HG03095 (cell line): ENCODE data around the gene CLIC3.
A peak's percentile ranks its signal among the peaks of the same experiment; 100 is the strongest.
"Not testable (repeated sequence)": the region's sequence is repeated elsewhere in the genome, so short reads cannot be mapped to it uniquely, and the experiment has no call there.

Source experiments
- ATAC-seq: cut with Tn5 transposase; IDR thresholded peaks from one replicate; pipeline ENCODE4 v1.9.1; 2021; ENCODE audit warnings: moderate library complexity; ENCODE audit not compliant: unreplicated experiment

The CLIC3 gene

GRCh38 chr9:136996361-136997292 lies at the start of gene CLIC3:
Gene CLIC3, minus strand, starts transcription at chr9:136996568. Its CDS starts 25 bp downstream, at chr9:136996543.
- ATAC-seq, result no peak

DNA sequence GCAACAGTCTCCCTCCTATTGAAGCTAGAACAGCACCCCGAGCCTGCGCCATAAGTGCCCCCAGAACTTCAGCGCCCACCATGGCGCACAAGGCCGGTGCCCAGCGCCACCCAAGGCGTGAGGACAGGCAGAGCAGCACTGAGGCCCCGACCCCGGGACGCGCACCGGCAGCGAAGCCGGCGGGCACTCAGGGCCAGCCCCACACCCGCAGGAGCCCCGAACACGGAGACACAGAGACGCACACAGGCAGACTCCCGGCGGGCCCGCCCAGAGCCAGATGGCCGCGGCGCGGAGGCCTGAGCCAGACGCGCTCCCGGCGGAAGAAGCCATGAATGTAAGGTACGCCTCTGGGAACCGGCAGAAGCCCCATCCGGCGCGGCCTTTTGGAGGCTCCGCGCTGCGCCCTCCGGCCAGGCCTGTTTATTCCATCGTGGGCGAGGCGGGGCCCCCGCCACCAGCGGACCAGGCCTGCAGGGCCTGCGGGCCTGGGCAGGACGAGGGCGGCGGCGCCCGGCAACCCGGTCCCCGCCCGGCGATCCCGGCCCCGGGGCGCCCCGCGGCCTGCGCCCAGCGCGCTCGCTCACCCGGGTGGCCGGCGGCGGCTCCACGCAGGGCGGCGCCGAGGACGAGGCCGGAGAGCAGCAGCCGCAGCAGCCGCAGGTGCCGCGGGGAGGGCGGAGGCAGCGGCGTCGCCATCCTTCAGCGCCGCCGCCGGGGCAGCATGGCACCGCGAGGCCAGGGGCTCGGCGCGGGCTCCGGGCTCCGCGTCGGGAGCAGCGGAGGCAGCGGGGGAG lies 49.1 kb upstream of the CLIC3 start:
- no peak for ATAC-seq

- ATAC-seq, result no peak
These were observed 48.3 kb upstream of the CLIC3 start for GRCh38 chr9:137044502-137045177.

DNA sequence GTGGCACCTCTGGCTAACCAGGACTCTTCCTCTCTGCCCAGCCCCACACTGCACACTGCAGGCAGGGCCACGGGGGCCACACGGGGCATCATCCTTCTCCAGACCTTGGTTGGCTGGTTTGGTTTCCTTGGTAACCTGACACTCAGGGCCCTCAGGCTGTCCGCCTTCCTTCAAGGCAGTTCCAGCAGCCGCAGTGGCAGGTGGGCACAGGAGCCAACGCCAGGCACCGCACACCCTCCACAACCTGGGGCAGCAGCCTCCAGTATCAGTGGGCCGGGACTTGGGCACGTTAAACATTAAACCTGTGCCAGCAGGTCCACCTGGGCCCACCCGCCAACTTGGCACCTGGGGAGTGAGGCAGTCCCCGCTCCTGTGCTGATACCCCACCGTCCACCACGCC lies 47.7 kb upstream of the CLIC3 start:
- no peak for ATAC-seq

GRCh38 chr9:137042751-137043727 lies 46.7 kb upstream of the CLIC3 start:
- ATAC-seq, result no peak

- no peak for ATAC-seq
These were observed 44.8 kb upstream of the CLIC3 start for GRCh38 chr9:137041124-137041523.

DNA sequence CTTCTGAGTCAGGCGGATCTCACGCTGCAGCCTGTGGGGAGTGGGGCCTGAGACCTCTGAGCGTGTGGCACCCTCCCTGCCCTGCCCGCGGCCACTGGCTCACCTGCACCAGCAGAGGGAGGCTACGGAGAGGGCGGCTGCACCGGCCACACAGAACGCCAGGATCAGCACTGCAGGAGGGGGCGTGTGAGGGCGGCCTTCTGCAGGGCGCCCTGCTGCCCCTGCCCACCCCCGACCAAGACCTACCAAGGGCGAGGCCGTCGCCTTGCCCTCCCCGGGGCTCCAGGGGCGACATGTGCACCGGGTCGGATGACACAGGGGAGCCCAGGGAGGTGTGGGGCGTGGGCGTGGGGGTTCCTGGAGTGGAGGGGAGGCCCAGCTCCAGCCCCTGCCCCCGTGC lies 44.2 kb upstream of the CLIC3 start:
- ATAC-seq, result no peak

DNA sequence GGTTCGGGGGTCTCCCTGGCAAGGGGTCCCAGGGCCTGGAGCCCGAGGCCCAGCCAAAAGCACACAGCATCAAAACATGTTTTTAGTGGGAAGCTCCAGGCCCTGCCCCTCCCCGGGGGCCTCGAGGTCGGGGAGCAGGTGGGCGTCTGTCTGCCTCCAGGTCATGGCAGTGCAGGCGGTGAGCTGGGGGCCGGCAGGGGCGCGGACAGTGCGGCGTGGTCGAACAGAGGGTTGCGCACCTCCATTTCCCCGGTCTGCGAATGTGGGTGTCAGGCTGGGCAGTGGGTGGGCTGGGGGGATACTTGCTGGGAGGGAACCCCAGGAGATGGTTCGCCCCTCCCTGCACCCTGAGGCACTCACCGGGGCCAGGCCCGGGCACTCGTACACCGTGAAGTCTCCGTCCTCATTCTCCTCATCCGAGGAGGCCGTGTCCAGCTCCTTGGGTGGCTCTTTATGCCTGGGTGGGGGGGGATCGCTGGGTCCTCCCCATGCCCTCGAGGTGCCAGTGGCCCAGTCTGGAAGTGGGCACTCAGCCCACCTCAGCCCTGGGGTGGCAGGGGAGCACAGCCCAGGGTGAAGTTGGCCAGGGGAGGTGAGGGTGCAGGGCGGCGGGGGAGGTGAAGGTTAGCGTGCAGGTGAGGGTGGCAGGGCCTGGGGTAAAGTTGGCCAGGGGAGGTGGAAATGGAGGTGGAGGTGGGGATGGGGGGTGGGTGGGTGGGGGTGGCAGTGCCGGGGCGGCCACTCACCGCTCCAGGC lies 43.4 kb upstream of the CLIC3 start:
- ATAC-seq, result no peak

GRCh38 chr9:137038916-137039315 lies 42.5 kb upstream of the CLIC3 start:
- ATAC-seq, result no peak

GRCh38 chr9:137037483-137037882 lies 41.1 kb upstream of the CLIC3 start:
- no peak for ATAC-seq

DNA sequence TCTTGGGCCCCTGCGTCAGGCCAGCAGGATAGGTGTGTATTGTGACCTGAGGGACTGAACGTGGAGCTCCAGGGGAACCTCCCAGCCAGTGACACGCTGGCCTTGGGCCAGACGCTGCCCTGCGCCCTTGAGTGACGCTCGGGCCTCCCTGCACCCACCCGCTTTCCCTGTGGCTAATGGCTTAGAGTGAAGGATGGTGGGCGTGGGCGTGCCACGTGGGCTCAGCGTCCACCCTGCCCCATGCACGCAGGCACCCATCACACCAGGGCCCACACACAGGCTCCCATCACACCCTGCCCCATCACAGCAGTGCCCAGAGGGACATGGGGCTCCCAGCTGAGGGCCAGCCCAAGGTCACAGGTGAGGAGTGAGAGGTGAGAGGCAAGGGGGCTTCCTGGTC lies 40.7 kb upstream of the CLIC3 start:
- no peak for ATAC-seq

DNA sequence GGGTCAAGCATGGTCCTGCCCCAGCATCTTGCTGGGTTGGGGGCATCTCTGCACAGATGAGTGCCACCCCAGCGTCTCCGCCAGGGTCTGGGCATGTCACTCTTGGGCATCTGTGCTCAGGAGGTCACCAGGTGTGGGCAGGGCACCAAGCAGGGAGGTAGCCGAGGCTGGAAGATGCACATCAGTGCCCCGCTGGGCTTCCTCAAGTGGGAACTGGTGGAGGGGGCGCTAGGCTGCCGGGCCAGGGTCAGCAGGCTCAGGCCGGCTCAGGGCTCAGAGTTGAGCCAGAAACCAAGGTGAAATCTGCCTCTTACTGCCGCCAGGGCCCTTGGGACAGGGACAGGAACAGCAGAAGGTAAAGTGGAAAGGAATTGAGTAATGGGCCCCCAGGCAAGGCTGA lies 39.6 kb upstream of the CLIC3 start:
- no peak for ATAC-seq

- no peak for ATAC-seq
These were observed 39.1 kb upstream of the CLIC3 start for GRCh38 chr9:137035507-137035834.

DNA sequence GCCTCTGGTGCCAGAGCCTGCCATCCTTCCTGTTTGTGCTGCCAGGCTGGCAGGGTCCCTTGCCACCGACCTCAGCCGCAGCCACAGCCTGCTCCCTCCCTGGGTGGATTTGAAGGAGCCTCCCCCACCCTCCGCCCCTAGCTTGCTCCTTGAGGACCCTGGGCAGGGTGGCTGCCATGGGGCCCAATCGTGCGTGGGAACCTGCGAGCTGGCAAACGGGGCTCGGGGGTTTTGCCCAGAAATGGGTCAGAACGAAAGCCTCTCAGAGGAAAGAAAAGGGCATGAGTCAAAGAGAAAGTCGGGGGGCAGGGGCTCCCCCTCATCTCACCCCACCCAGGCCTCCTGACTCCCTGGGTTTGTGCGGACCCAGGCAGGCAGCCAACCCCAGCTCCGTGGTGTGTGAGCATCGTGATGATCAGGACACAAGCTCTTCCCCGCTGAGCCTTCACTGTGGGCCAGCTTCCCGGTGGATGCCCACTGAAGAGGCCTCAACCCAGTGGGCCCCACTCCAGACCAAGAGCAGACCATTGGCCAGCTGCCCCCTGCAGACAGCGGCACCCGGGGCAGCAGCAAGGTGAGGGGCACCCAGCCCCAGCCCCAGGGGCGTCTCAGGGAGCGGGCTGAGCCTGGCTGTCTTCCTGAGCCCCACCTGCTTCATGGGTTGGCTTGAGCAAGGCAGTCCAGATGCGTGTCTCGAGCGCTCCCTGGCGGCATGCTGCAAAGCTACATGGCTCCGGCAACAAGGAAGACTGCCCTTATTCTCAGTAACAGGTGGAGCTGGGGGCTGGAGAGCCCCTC lies 38.5 kb upstream of the CLIC3 start:
- ATAC-seq, result peak; percentile 53

DNA sequence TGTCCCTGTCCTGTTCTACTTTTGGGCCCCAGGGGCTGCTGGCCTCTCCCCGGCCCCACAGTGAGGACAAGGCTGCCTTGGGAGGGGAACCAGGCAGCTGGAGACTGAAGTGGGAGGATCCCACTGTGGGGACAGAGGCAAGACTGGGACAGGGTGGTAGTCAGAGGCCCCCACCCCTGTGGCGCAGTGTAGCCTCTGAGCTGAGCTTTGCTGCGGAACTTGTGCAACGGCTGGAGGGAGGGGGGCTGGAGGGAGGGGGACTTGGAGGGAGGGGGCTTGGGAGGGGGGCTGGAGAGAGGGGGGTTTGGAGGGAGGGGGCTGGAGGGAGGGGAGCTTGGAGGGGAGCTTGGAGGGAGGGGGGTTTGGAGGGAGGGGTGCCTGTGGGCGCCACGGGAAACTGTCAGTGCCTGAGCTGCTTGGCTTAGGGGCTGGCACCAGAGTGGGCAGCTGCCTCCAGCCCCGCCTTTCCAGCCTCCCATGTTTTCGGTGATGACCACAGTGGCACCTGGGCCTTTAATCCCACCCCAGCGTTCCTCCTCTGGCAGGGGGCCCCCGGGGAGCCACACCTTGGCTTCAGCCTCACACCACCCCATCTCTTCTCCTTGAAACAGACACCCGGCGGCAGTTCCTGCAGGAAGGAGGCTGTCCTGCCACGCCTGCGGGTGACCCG lies 37.8 kb upstream of the CLIC3 start:
- no peak for ATAC-seq

GRCh38 chr9:137033481-137033880 lies 37.1 kb upstream of the CLIC3 start:
- not testable (repeated sequence) for ATAC-seq

DNA sequence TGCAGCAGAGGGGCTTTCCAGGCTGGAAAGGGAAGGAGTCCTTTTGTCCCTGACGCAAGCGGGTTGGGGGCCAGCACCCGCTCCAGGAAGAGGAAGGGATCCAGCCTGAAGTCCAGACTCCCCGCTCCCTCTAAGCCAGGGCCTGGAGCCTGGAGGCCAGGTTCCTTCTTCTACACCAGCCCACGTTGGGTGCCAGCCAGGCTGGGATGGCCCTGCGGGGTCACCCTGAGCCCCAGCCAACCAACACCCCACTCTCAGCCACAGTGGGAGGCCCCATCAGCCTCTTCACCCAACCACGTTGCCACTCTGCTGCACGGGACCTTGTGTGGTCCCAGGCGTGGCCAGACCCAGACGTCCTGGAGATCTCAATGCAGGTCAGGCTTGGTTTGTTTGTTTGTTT lies 36.5 kb upstream of the CLIC3 start:
- ATAC-seq, result no peak

DNA sequence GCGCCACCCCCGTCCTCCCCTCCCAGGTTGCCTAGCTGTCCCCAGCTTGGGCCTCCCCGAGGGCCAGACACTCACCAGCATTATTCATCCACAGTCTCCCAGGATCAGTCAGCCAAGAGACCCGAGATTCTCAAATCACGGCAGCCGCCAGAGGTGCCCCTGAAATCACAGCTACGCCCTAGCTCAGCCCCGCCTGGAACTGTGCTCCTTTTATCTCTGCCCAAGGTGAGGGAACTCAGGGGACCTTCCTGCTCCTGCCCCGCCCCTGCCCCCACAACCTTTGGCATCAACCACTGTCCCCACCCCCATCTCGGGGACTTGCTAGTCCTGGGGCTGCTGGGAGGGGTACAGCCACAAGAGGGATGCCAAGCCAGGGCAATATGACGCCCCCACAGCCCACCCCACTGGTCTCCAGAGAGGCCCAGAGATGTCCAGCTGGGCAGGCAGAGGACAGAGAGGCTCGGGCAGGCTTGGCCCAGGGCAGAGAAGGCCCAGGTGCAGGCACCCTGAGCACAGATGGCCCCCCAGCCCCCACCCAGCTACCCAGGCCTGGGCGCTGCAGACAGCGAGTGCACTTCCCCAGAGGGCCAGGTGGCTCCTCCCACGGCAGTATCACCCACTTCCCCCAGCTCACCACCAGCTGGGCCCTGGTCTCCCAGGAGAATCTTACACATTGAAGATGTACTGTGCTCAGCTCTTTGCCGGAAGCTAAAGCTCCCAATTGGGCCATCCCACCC lies 35.7 kb upstream of the CLIC3 start, which contains the start of gene FUT7:
TSS of gene FUT7 (minus strand) at position 185 of the 737 bp plus-strand sequence. CDS start at position 88, 97 bp downstream.
- no peak for ATAC-seq
